Measurements from ENCODE around the gene SLC26A9. TPM values are rescaled to one million over a fixed set of nuclear protein-coding genes. Genes with fewer than 3 reads are reported as not detected.

SLC26A9 gene
- total and polyA plus RNA-seq, 9 of the 15 experiments (the other 6 are each of a cell fraction or from before 2014, with no cell fraction given): 0.03 TPM; not detected in 8

GRCh38 chr1:205913451-205914154, 29.7 kb downstream of the SLC26A9 start:
- Histone ChIP-seq H3K27ac (ENCODE audit: extremely low read depth, low read depth, low read length) (no peak overlapping the region), H3K9ac (ENCODE audit: insufficient read depth in 1 of 2, low read depth in 2 of 2, low read length in 2 of 2) (no peak overlapping the region), H3K9me3 (replicated peaks; ENCODE audit: control insufficient read depth, insufficient read depth, low read depth, low read length) (no peaks in the 10 kb centered on the region), H3K36me3 (ENCODE audit: control insufficient read depth, insufficient read depth, low read length) (no peaks in the 10 kb centered on the region), H2AFZ (ENCODE audit: low read depth, low read length) (no peak overlapping the region), H3K79me2 (ENCODE audit: control insufficient read depth, insufficient read depth, low read length) (no peaks in the 10 kb centered on the region), H3K27me3 (ENCODE audit: control insufficient read depth in 2 of 2, insufficient read depth in 2 of 2, low read length in 2 of 2) (peaks cover 15 to 31% of the 10 kb centered on the region in 2 experiments), H3K4me2 (ENCODE audit: insufficient read depth, low read length) (no peak overlapping the region), H3K9me1 (ENCODE audit: control insufficient read depth, insufficient read depth, low read length) (no peaks in the 10 kb centered on the region), H3K4me3 (no peak overlapping the region), H3K4me1 (replicated peaks in 1 of 2; ENCODE audit: control insufficient read depth in 2 of 2, insufficient read depth in 2 of 2, low read length in 2 of 2) (no peaks in the 10 kb centered on the region), H4K20me1 (replicated peaks; ENCODE audit: control insufficient read depth, insufficient read depth, low read length) (peaks cover under 1% of the 10 kb centered on the region)
- ChIA-PET POLR2A (interaction anchor here (0.7 kb wide), 1 partner anchor 14 kb away, joined by 4 read pairs; no protein-coding TSS in a partner anchor), CTCF (ENCODE audit: low intra/inter-chr PET ratio) (no interaction called here)
- in situ Hi-C loops (cut with MboI) (no loop called here), intact Hi-C loops (cut with micrococcal nuclease) (no loop called here)
- no TSS peak for BruUV-seq (replicated peaks)
- FAIRE-seq (no peak), ATAC-seq (no peak), DNase-seq (ENCODE audit: extremely low read depth in 1 of 4, low spot score in 3 of 4) (no peak)
- TF ChIP-seq FOXP1 (CRISPR knock-in tag; IDR thresholded peaks at IDR 0.05) (no peak), PRDM10 (IDR thresholded peaks at IDR 0.05; ENCODE audit: partially characterized antibody) (peak; percentile 70), NFIC (IDR thresholded peaks at IDR 0.05) (peak; percentile 49)
- WGBS (ENCODE audit: insufficient coverage, low coverage, missing lambda C conversion rate): 1% methylated on average over 4 of the region's 4 CpGs
